ENCODE measurements around the gene HIP1.

HIP1 gene

DNA sequence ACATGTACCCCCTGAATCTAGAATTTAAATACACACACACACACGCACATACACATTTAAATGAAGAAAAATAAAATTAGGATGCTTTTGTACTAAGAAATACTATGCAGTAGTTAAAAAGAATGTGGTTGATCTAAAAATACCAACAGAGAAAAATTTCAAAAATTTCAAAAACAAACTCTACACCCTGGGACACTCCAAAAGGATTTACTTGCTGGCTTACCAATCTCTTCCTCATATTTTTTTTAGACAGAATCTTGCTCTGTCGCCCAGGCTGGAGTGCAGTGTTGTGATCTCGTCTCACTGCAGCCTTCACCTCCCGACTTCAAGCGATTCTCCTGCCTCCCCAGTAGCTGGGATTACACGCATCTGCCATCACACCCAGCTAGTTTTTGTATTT, 80.9 kb downstream of the HIP1 start:
- no peak overlapping the region for H3K4me3 ChIP-seq (ENCODE audit: low read depth, low read length)
- TF ChIP-seq, protein P1, sequence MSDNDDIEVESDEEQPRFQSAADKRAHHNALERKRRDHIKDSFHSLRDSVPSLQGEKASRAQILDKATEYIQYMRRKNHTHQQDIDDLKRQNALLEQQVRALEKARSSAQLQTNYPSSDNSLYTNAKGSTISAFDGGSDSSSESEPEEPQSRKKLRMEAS (IDR thresholded peaks at IDR 0.05; ENCODE audit: low read depth, low read length), result no peak
- no peak for TF ChIP-seq POLR2A (IDR thresholded peaks at IDR 0.05; ENCODE audit: extremely low read depth, insufficient read length)
- TF ChIP-seq MYC (IDR thresholded peaks at IDR 0.05; ENCODE audit: low read depth, low read length), result no peak
- TF ChIP-seq, protein P2, sequence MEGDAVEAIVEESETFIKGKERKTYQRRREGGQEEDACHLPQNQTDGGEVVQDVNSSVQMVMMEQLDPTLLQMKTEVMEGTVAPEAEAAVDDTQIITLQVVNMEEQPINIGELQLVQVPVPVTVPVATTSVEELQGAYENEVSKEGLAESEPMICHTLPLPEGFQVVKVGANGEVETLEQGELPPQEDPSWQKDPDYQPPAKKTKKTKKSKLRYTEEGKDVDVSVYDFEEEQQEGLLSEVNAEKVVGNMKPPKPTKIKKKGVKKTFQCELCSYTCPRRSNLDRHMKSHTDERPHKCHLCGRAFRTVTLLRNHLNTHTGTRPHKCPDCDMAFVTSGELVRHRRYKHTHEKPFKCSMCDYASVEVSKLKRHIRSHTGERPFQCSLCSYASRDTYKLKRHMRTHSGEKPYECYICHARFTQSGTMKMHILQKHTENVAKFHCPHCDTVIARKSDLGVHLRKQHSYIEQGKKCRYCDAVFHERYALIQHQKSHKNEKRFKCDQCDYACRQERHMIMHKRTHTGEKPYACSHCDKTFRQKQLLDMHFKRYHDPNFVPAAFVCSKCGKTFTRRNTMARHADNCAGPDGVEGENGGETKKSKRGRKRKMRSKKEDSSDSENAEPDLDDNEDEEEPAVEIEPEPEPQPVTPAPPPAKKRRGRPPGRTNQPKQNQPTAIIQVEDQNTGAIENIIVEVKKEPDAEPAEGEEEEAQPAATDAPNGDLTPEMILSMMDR (IDR thresholded peaks at IDR 0.05; ENCODE audit: low read depth, low read length), result no peak
- no peak for DNase-seq (ENCODE audit: low read depth)

DNA sequence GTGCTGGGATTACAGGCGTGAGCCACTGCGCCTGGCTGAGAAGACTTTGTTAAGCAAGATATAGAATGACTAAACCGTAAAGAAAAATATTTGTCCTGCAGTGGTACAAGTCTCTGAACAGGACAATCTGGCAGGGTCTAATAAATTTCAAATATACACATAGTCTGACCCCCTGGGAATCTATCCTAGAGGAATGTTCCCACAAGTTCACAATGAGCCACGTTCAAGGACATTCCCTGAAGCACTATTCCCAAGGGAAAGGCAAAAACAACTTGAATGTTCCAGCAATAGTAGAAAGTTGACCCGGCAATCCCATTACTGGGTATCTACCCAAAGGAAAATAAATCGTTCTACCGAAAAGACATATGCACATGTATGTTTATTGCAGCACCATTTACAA, 82.0 kb downstream of the HIP1 start:
- no peak for DNase-seq (ENCODE audit: low read depth)
- TF ChIP-seq POLR2A (IDR thresholded peaks at IDR 0.05; ENCODE audit: extremely low read depth, insufficient read length), result no peak
- no peak for TF ChIP-seq MYC (IDR thresholded peaks at IDR 0.05; ENCODE audit: low read depth, low read length)
- TF ChIP-seq, protein P1 (IDR thresholded peaks at IDR 0.05; ENCODE audit: low read depth, low read length), result no peak
- TF ChIP-seq, protein P2 (IDR thresholded peaks at IDR 0.05; ENCODE audit: low read depth, low read length), result no peak

DNA sequence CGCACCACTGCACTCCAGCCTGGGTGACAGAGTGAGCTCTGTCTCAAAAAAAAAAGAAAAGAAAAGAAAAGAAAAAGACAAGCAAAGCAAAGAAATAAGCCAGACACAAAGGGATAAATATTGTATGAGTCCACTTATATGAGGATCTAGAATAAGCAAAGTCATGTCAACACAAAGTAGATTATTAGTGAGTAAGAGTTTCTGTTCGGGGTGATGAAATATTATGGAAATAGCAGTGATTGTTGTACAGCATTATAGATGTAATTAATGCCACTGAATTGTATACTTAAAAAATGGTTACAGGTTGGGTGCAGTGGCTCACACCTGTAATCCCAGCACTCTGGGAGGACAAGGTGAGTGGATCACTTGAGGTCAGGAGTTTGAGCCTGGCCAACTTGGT, 83.2 kb downstream of the HIP1 start:
- no peak for DNase-seq (ENCODE audit: low read depth)
- no peak for TF ChIP-seq POLR2A (IDR thresholded peaks at IDR 0.05; ENCODE audit: extremely low read depth, insufficient read length)
- TF ChIP-seq, protein P1 (IDR thresholded peaks at IDR 0.05; ENCODE audit: low read depth, low read length), result no peak
- TF ChIP-seq, protein P2 (IDR thresholded peaks at IDR 0.05; ENCODE audit: low read depth, low read length), result no peak
- no peak for TF ChIP-seq MYC (IDR thresholded peaks at IDR 0.05; ENCODE audit: low read depth, low read length)
- no peak overlapping the region for H3K4me3 ChIP-seq (ENCODE audit: low read depth, low read length)

More for the DNA sequence above, 82.0 kb downstream of the HIP1 start:
- H3K4me3 ChIP-seq (ENCODE audit: low read depth, low read length), result no peak overlapping the region

DNA sequence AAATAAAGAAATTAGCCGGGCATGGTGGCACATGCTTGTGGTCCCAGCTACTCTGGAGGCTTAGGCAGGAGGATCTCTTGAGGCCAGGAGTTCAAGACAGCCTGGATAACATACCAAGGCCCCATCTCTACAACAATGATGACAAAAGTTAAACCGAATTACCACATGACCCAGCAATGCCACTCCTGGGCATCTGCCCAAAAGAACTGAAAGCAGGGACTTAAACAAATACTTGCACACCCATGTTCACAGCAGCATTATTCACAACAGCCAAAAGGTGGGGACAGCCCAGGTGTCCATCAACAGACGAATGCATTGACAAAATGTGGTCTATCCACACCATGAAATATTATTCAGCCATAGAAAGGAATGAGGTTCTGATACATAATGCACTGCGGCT, 83.9 kb downstream of the HIP1 start:
- TF ChIP-seq, protein P1 (IDR thresholded peaks at IDR 0.05; ENCODE audit: low read depth, low read length), result no peak
- TF ChIP-seq POLR2A (IDR thresholded peaks at IDR 0.05; ENCODE audit: extremely low read depth, insufficient read length) (no peak), MYC (IDR thresholded peaks at IDR 0.05; ENCODE audit: low read depth, low read length) (no peak)
- TF ChIP-seq, protein P2 (IDR thresholded peaks at IDR 0.05; ENCODE audit: low read depth, low read length), result no peak
- no peak overlapping the region for H3K4me3 ChIP-seq (ENCODE audit: low read depth, low read length)
- no peak for DNase-seq (ENCODE audit: low read depth)

DNA sequence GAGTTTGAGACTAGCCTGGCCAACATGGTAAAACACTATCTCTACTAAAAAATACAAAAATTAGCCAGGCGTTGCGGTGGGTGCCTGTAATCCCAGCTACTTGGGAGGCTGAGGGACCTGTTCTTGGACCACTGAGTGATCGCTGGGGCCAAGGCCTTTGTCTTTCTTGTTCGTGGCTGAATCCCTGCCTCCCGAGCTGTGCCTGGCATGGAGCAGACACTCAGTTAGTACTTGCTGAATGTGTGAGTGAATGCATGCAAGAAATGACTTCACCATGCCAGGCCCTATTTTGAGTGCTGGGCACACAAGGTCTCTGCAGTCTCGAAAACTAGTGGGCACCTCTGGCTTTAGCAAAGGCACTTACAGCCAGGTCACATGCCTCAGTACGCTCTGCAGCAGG, 85.1 kb downstream of the HIP1 start:
- TF ChIP-seq, protein P1 (IDR thresholded peaks at IDR 0.05; ENCODE audit: low read depth, low read length), result no peak
- TF ChIP-seq, protein P2 (IDR thresholded peaks at IDR 0.05; ENCODE audit: low read depth, low read length), result no peak
- TF ChIP-seq MYC (IDR thresholded peaks at IDR 0.05; ENCODE audit: low read depth, low read length), result no peak
- TF ChIP-seq POLR2A (IDR thresholded peaks at IDR 0.05; ENCODE audit: extremely low read depth, insufficient read length), result no peak
- no peak overlapping the region for H3K4me3 ChIP-seq (ENCODE audit: low read depth, low read length)
- no peak for DNase-seq (ENCODE audit: low read depth)

DNA sequence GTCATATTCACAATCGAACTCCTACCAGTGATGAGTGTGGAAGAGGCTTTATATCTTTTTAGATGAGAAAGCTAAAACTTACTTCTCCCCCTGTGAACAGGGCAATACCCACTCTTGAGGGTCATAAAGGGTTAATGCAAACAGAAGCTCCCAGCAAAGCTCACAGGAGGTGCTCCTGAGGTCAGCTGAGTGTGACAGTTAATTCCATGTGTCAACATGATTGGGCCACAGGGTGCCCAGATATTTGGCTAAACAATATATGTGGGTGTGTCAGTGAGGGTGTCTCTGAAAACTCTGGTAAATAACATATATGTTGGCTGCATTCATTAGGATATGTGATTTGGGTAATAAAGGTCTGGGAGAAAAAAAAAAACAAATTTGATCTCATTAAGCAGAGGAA, 86.0 kb downstream of the HIP1 start:
- no peak for TF ChIP-seq POLR2A (IDR thresholded peaks at IDR 0.05; ENCODE audit: extremely low read depth, insufficient read length)
- TF ChIP-seq, protein P2 (IDR thresholded peaks at IDR 0.05; ENCODE audit: low read depth, low read length), result no peak
- TF ChIP-seq, protein P1 (IDR thresholded peaks at IDR 0.05; ENCODE audit: low read depth, low read length), result no peak
- no peak for TF ChIP-seq MYC (IDR thresholded peaks at IDR 0.05; ENCODE audit: low read depth, low read length)
- no peak for DNase-seq (ENCODE audit: low read depth)
- no peak overlapping the region for H3K4me3 ChIP-seq (ENCODE audit: low read depth, low read length)
